Muscle layer of duodenum (tissue), 2 donors: ENCODE measurements around the gene GATAD2B.
"Not testable (repeated sequence)": the region's sequence is repeated elsewhere in the genome, so short reads cannot be mapped to it uniquely, and the experiment has no call there.

Source experiments
- H3K27ac ChIP-seq: one replicate; pipeline ENCODE4 v1.7.0; 2013; ENCODE audit warnings: mild to moderate bottlenecking, low read length
- H3K27me3 ChIP-seq: one replicate; pipeline ENCODE4 v1.7.0; 2013; ENCODE audit warnings: low read depth, mild to moderate bottlenecking, control low read depth, low read length
- H3K36me3 ChIP-seq, 2 donors: one replicate each; pipeline ENCODE4 v1.7.0; 2013; ENCODE audit warnings: low read length in 2 of 2, control low read depth in 1 of 2, mild to moderate bottlenecking in 1 of 2; ENCODE audit not compliant: insufficient read depth in 2 of 2, control insufficient read depth in 1 of 2
- H3K4me1 ChIP-seq, 2 donors: one replicate each; pipeline ENCODE4 v1.7.0; 2013; ENCODE audit warnings: low read length in 2 of 2, mild to moderate bottlenecking in 2 of 2, control low read depth in 1 of 2, moderate library complexity in 1 of 2; ENCODE audit not compliant: insufficient read depth in 2 of 2, control insufficient read depth in 1 of 2
- H3K4me3 ChIP-seq, 2 donors: one replicate each; pipeline ENCODE4 v1.7.0; 2013; ENCODE audit warnings: low read length in 2 of 2, low read depth in 1 of 2, mild to moderate bottlenecking in 1 of 2
- H3K9me3 ChIP-seq, 2 donors: one replicate each; pipeline ENCODE4 v1.7.0; 2013; ENCODE audit warnings: low read length in 2 of 2, control low read depth in 1 of 2, mild to moderate bottlenecking in 1 of 2; ENCODE audit not compliant: control insufficient read depth in 1 of 2
- donor health status: healthy.

Gene GATAD2B

GRCh38 chr1:153773096-153773921 lies 149.5 kb downstream of the GATAD2B start:
- H3K36me3 ChIP-seq, result peaks cover 29 to 50% of the 10 kb centered on the region in 2 donors
- H3K9me3 ChIP-seq, result no peaks in the 10 kb centered on the region
- no peaks in the 10 kb centered on the region for H3K27me3 ChIP-seq
- H3K27ac ChIP-seq, result peak overlapping the region; percentile 11
- H3K4me1 ChIP-seq, result peaks cover 16 to 43% of the 10 kb centered on the region in 2 donors
- H3K4me3 ChIP-seq, result no peak overlapping the region

GRCh38 chr1:153771841-153772593 lies 150.8 kb downstream of the GATAD2B start:
- Histone ChIP-seq H3K9me3 (no peaks in the 10 kb centered on the region), H3K36me3 (peaks cover 41 to 62% of the 10 kb centered on the region in 2 donors), H3K27ac (no peak overlapping the region), H3K27me3 (no peaks in the 10 kb centered on the region), H3K4me3 (no peak overlapping the region), H3K4me1 (peaks cover 16 to 30% of the 10 kb centered on the region in 2 donors)

- peaks cover 41 to 65% of the 10 kb centered on the region in 2 donors for H3K36me3 ChIP-seq
- H3K27ac ChIP-seq, result no peak overlapping the region
- no peaks in the 10 kb centered on the region for H3K27me3 ChIP-seq
Measured at GRCh38 chr1:153771261-153771660, 151.5 kb downstream of the GATAD2B start.

DNA sequence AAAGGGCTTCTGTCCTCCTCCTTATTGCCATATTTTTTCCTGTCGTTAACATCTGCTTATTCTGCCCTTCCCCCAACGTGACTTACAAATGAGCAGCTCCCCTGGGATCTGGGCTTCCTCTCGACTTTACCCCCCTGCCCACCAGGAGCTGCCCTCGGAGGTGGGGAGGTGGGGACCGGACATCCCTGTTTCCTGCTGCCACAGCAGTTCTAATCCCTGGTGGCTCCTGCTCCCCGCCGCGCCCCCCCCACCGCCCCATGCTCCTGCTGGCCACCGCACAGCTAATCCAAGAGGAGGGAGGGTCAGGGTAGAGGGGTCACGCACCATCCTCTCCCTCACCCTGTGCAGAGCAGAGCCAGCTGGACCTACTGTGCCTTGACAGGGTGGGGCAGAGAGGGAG lies 152.0 kb downstream of the GATAD2B start:
- no peak overlapping the region for H3K27ac ChIP-seq
- no peaks in the 10 kb centered on the region for H3K9me3 ChIP-seq
- H3K4me1 ChIP-seq, result peaks cover 7 to 19% of the 10 kb centered on the region in 2 donors
- peaks cover 41 to 65% of the 10 kb centered on the region in 2 donors for H3K36me3 ChIP-seq
- H3K4me3 ChIP-seq, result no peak overlapping the region
- no peaks in the 10 kb centered on the region for H3K27me3 ChIP-seq

More at GRCh38 chr1:153771261-153771660, 151.5 kb downstream of the GATAD2B start:
- H3K9me3 ChIP-seq, result no peaks in the 10 kb centered on the region
- H3K4me1 ChIP-seq, result peaks cover 8 to 22% of the 10 kb centered on the region in 2 donors
- H3K4me3 ChIP-seq, result no peak overlapping the region

DNA sequence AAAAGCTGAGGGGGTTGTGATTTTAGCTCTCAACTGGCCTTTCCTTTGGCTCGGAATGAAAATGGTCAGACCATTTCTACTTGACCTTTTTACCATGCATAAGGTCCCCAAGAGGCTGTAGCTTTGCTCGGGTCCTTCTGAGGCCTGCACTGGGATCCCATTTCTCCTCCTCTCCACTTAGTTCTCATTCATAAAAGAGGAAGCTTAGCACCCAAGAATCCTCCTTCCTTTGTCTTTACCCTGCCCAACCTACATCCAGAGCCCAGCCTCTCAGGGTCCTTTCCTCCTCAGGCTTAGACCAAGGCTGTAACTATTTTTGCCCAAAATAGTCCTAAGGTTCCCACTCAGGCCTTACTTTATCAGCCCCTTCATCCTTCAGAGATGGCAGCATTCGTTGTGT lies 153.6 kb downstream of the GATAD2B start:
- Histone ChIP-seq H3K27ac (no peak overlapping the region), H3K4me1 (peaks cover under 1 to 11% of the 10 kb centered on the region in 2 donors), H3K9me3 (no peaks in the 10 kb centered on the region), H3K27me3 (no peaks in the 10 kb centered on the region), H3K4me3 (no peak overlapping the region), H3K36me3 (peaks cover 50 to 76% of the 10 kb centered on the region in 2 donors)

GRCh38 chr1:153768316-153769181 lies 154.2 kb downstream of the GATAD2B start:
- peaks cover 0 to 8% of the 10 kb centered on the region in 2 donors for H3K4me1 ChIP-seq
- H3K4me3 ChIP-seq, result no peak overlapping the region
- H3K27me3 ChIP-seq, result no peaks in the 10 kb centered on the region
- H3K36me3 ChIP-seq, result peaks cover 53 to 83% of the 10 kb centered on the region in 2 donors
- no peak overlapping the region for H3K27ac ChIP-seq
- H3K9me3 ChIP-seq, result no peaks in the 10 kb centered on the region

- Histone ChIP-seq H3K27me3 (no peaks in the 10 kb centered on the region), H3K4me3 (no peak overlapping the region), H3K9me3 (no peaks in the 10 kb centered on the region), H3K36me3 (peaks cover 55 to 85% of the 10 kb centered on the region in 2 donors), H3K4me1 (peaks cover 0 to 3% of the 10 kb centered on the region in 2 donors), H3K27ac (no peak overlapping the region)
Measured at GRCh38 chr1:153767519-153767918, 155.3 kb downstream of the GATAD2B start.

GRCh38 chr1:153766663-153767062 lies 156.1 kb downstream of the GATAD2B start:
- not testable (repeated sequence) for H3K27me3 ChIP-seq, H3K4me1 ChIP-seq, H3K4me3 ChIP-seq, H3K27ac ChIP-seq, H3K9me3 ChIP-seq
- peaks cover 59 to 80% of the 10 kb centered on the region in 2 donors for H3K36me3 ChIP-seq

- Histone ChIP-seq H3K4me1 (peaks cover 0 to 3% of the 10 kb centered on the region in 2 donors), H3K4me3 (no peak overlapping the region), H3K9me3 (no peaks in the 10 kb centered on the region), H3K27ac (no peak overlapping the region), H3K27me3 (no peaks in the 10 kb centered on the region), H3K36me3 (peaks cover 67 to 70% of the 10 kb centered on the region in 2 donors)
Measured at GRCh38 chr1:153764310-153764709, 158.5 kb downstream of the GATAD2B start.

- H3K27ac ChIP-seq, result no peak overlapping the region
- H3K9me3 ChIP-seq, result no peaks in the 10 kb centered on the region
- H3K4me1 ChIP-seq, result peaks cover 0 to 3% of the 10 kb centered on the region in 2 donors
- peaks cover 66 to 67% of the 10 kb centered on the region in 2 donors for H3K36me3 ChIP-seq
- H3K27me3 ChIP-seq, result no peaks in the 10 kb centered on the region
- H3K4me3 ChIP-seq, result no peak overlapping the region
Measured at GRCh38 chr1:153763365-153764225, 159.2 kb downstream of the GATAD2B start.
